CD14-positive monocyte (primary cell): Measurements from ENCODE around the gene STAP1. TPM values are rescaled to one million over a fixed set of nuclear protein-coding genes. Genes with fewer than 3 reads are reported as not detected.
"Not testable (repeated sequence)": the region's sequence is repeated elsewhere in the genome, so short reads cannot be mapped to it uniquely, and the experiment has no call there.

Experiments
- DNase-seq, 3 donors: peaks; one replicate each; pipeline ENCODE4 v3.0.0-alpha.2; 2011 to 2022
- H2AFZ ChIP-seq: 2 replicates; pipeline ENCODE4 v1.6.0; 2012; ENCODE audit warnings: mild to moderate bottlenecking, low read depth, low read length, inconsistent platforms; ENCODE audit not compliant: insufficient read depth, poor library complexity, severe bottlenecking
- H3K27ac ChIP-seq, 2 donors: 1 replicate in 1 of 2; 2 replicates in 1 of 2; pipeline ENCODE4 v1.5.1; 2012 to 2013; ENCODE audit warnings: low read length in 2 of 2, control low read depth in 1 of 2, inconsistent platforms in 1 of 2, low read depth in 1 of 2, mild to moderate bottlenecking in 1 of 2
- H3K27me3 ChIP-seq, 2 donors: one replicate each; pipeline versions ENCODE4 v1.6.0 to v1.6.1; 2011 to 2013; ENCODE audit warnings: low read length in 2 of 2; ENCODE audit not compliant: control insufficient read depth in 2 of 2, insufficient read depth in 2 of 2
- H3K36me3 ChIP-seq, 2 donors: replicated peaks in 1 of 2; 1 replicate in 1 of 2; 2 replicates in 1 of 2; pipeline versions ENCODE4 v1.5.1 to v1.6.1; 2012 to 2013; ENCODE audit warnings: low read length in 2 of 2, control low read depth in 1 of 2, inconsistent platforms in 1 of 2, mild to moderate bottlenecking in 1 of 2; ENCODE audit not compliant: insufficient read depth in 2 of 2, control insufficient read depth in 1 of 2
- H3K4me1 ChIP-seq, 2 donors: 1 replicate in 1 of 2; 2 replicates in 1 of 2; pipeline versions ENCODE4 v1.5.1 to v1.6.1; 2012 to 2013; ENCODE audit warnings: low read length in 2 of 2, control low read depth in 1 of 2, inconsistent platforms in 1 of 2, mild to moderate bottlenecking in 1 of 2, moderate library complexity in 1 of 2; ENCODE audit not compliant: insufficient read depth in 2 of 2, control insufficient read depth in 1 of 2
- H3K4me2 ChIP-seq: replicated peaks from 2 replicates; pipeline ENCODE3; 2012; ENCODE audit warnings: low read length, moderate library complexity, mild to moderate bottlenecking; ENCODE audit not compliant: poor library complexity, severe bottlenecking; ENCODE audit errors: extremely low read depth
- H3K4me3 ChIP-seq, 3 experiments: fragments of 200-600 bp in 1 of 3; sonication (generic) in 1 of 3; replicated peaks in 1 of 3; 1 replicate in 2 of 3; 2 replicates in 1 of 3; pipeline ENCODE4 v1.5.1; 2011 to 2013; ENCODE audit warnings: low read length in 3 of 3, mild to moderate bottlenecking in 3 of 3, control low read depth in 2 of 3, low read depth in 2 of 3, inconsistent platforms in 1 of 3, moderate library complexity in 1 of 3
- H3K79me2 ChIP-seq: 2 replicates; pipeline ENCODE4 v1.6.0; 2012; ENCODE audit warnings: mild to moderate bottlenecking, control low read depth, inconsistent platforms, low read length, moderate library complexity; ENCODE audit not compliant: insufficient read depth
- H3K9ac ChIP-seq: 2 replicates; pipeline ENCODE4 v1.6.0; 2017; ENCODE audit warnings: low read length, mild to moderate bottlenecking; ENCODE audit not compliant: insufficient read depth, poor library complexity, severe bottlenecking
- H3K9me3 ChIP-seq, 2 donors: replicated peaks in 1 of 2; 1 replicate in 1 of 2; 2 replicates in 1 of 2; pipeline versions ENCODE4 v1.5.1 to v1.6.1; 2012 to 2013; ENCODE audit warnings: low read length in 2 of 2, control low read depth in 1 of 2; ENCODE audit not compliant: control insufficient read depth in 1 of 2, insufficient read depth in 1 of 2
- H4K20me1 ChIP-seq: 2 replicates; pipeline ENCODE4 v1.6.0; 2012; ENCODE audit warnings: mild to moderate bottlenecking, low read length, control low read depth, moderate library complexity; ENCODE audit not compliant: insufficient read depth
- H3K27ac Mint-ChIP-seq, 7 donors: one replicate each; pipeline ENCODE4 v1.8.0; 2020; ENCODE audit warnings: mild to moderate bottlenecking in 7 of 7, mixed read lengths in 7 of 7, moderate library complexity in 6 of 7, inconsistent platforms in 2 of 7
- H3K27me3 Mint-ChIP-seq, 3 donors: one replicate each; pipeline ENCODE4 v1.8.0; 2021 to 2022; ENCODE audit warnings: low read depth in 3 of 3, mild to moderate bottlenecking in 3 of 3, mixed read lengths in 3 of 3, moderate library complexity in 3 of 3, inconsistent platforms in 1 of 3
- H3K36me3 Mint-ChIP-seq, 2 donors: one replicate each; pipeline ENCODE4 v1.8.0; 2020; ENCODE audit warnings: mixed read lengths in 2 of 2, inconsistent platforms in 1 of 2, mild to moderate bottlenecking in 1 of 2
- H3K4me1 Mint-ChIP-seq: one replicate; pipeline ENCODE4 v1.8.0; 2020; ENCODE audit warnings: mild to moderate bottlenecking, mixed read lengths
- H3K4me3 Mint-ChIP-seq, 2 donors: one replicate each; pipeline ENCODE4 v1.8.0; 2020; ENCODE audit warnings: mild to moderate bottlenecking in 2 of 2, mixed read lengths in 2 of 2, moderate library complexity in 1 of 2
- H3K9me3 Mint-ChIP-seq, 7 donors: one replicate each; pipeline ENCODE4 v1.8.0; 2020 to 2022; ENCODE audit warnings: mixed read lengths in 7 of 7, mild to moderate bottlenecking in 6 of 7, moderate library complexity in 6 of 7, inconsistent platforms in 2 of 7
- CTCF ChIP-seq: fragments of 200-600 bp; IDR thresholded peaks from one replicate; pipeline ENCODE4 v1.8.0; 2022; ENCODE audit warnings: antibody characterized with exemption, mild to moderate bottlenecking
- WGBS: methylation state at CpG from one replicate; pipeline ENCODE4 v1.1.5; 2013; ENCODE audit warnings: missing lambda C conversion rate; ENCODE audit not compliant: insufficient coverage; 5-methylcytosine and 5-hydroxymethylcytosine counted together
- intact Hi-C, 2 donors: fragments of 100-400 bp; cut with micrococcal nuclease; formaldehyde crosslinking; loops; one replicate each; pipeline versions ENCODE4 v1.15.0 to v1.15.1; 2023
- polyA plus RNA-seq, 3 donors: library from polyadenylated mRNA; depleted of rRNA in 1 of 3; unstranded in 2 of 3; stranded (reverse) in 1 of 3; fragments of 300-500 nt in 2 of 3; fragments of >200 nt in 1 of 3; fragmentation: Illumina TruSeq in 2 of 3; gene quantifications; 1 replicate in 2 of 3; 2 replicates in 1 of 3; pipeline ENCODE4 v1.2.3, GENCODE V29; 2012 to 2021

STAP1 gene
- polyA plus RNA-seq, 3 donors: 0.13 to 0.14 TPM; not detected in 1

DNA sequence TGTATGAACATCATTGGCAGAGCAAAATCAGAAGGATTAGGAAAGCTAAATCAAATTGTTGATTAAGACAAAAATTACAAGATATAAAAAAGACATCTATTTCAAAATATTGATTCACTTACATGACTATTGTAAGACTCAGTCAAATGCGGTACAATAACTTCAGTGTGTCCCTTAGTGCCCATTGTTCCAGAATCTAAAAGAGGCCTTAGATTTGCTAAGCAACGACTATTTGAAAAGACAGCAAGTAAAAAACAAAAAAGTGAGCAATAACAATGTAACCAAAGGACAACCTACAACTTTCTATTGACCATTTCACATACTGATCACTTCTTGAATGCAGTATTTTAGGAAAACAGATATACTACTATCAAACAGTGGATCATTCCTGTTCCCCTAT, 76.8 kb downstream of the STAP1 start:
- Histone ChIP-seq H3K9ac (no peak overlapping the region), H3K27me3 (no peaks in the 10 kb centered on the region), H3K79me2 (no peaks in the 10 kb centered on the region), H3K4me3 (no peak overlapping the region), H3K4me2 (no peak overlapping the region), H3K27ac (no peak overlapping the region), H3K36me3 (peaks cover 31 to 77% of the 10 kb centered on the region in 2 donors), H4K20me1 (no peaks in the 10 kb centered on the region), H3K9me3 (no peaks in the 10 kb centered on the region), H3K4me1 (peaks cover 9 to 11% of the 10 kb centered on the region in 2 donors), H2AFZ (no peak overlapping the region)
- Mint-ChIP-seq H3K36me3 (peaks cover 72 to 74% of the 10 kb centered on the region in 2 donors), H3K9me3 (peaks cover 0 to 4% (median 0%) of the 10 kb centered on the region in 7 donors), H3K27ac (no peak overlapping the region), H3K4me3 (no peak overlapping the region), H3K27me3 (peaks cover 0 to 2% (median 0%) of the 10 kb centered on the region in 3 donors), H3K4me1 (peaks cover 21% of the 10 kb centered on the region)
- intact Hi-C loops: no loop called here
- DNase-seq: no peak
- TF ChIP-seq CTCF: no peak
- WGBS: no CpG with 5 or more reads among the region's 2 CpGs

DNA sequence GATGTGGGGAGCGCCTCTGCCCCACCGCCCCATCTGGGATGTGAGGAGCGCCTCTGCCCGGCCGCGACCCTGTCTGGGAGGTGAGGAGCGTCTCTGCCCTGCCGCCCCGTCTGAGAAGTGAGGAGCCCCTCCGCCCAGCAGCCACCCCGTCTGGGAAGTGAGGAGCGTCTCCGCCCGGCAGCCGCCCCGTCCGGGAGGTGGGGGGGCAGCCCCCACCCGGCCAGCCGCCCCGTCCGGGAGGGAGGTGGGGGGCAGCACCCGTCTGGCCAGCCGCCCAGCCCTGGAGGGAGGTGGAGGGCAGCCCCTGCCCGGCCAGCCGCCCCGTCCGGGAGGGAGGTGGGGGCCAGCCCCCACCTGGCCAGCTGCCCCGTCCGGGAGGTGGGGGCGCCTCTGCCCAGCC, 78.5 kb downstream of the STAP1 start:
- H3K27ac Mint-ChIP-seq, H3K79me2 ChIP-seq, H4K20me1 ChIP-seq, H3K27me3 Mint-ChIP-seq, H3K27ac ChIP-seq, H3K4me3 ChIP-seq, H3K27me3 ChIP-seq, H3K9me3 ChIP-seq, DNase-seq, H3K4me2 ChIP-seq, H2AFZ ChIP-seq, H3K4me3 Mint-ChIP-seq, H3K9me3 Mint-ChIP-seq, intact Hi-C loops, H3K9ac ChIP-seq: not testable (repeated sequence)
- H3K36me3 ChIP-seq: peaks cover 21 to 69% of the 10 kb centered on the region in 2 donors
- peaks cover 27% of the 10 kb centered on the region for H3K4me1 Mint-ChIP-seq
- peaks cover 62 to 67% of the 10 kb centered on the region in 2 donors for H3K36me3 Mint-ChIP-seq
- no CpG with 5 or more reads among the region's 30 CpGs for WGBS
- H3K4me1 ChIP-seq: peaks cover 12 to 15% of the 10 kb centered on the region in 2 donors
